DMS114 treated with DMSO at 0.1 percent for 48 hours (cell line): ENCODE data around the gene TTF2.
A peak's percentile ranks its signal among the peaks of the same experiment; 100 is the strongest.
"Not testable (repeated sequence)": the region's sequence is repeated elsewhere in the genome, so short reads cannot be mapped to it uniquely, and the experiment has no call there.

Experiments used
- DNase-seq: peaks from one replicate; lab custom pipeline; 2025; ENCODE audit not compliant: unreplicated experiment; lab: John Stamatoyannopoulos, UW

The TTF2 gene

DNA sequence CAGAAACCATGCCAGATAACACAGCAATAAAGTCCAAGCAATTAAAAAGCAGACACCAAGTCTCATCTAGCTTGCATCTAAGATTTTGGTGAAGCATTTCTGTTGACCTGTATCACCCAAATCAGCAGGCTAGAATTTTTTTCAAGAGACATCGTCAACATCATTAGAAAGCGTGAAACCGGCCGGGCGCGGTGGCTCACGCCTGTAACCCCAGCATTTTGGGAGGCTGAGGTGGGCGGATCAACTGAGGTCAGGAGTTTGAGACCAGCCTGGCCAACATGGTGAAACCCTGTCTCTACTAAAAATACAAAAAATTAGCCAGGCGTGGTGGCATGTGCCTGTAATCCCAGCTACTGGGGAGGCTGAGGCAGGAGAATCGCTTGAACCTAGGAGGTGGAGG is 59.0 kb downstream of the TTF2 start:
- not testable (repeated sequence) for DNase-seq

DNA sequence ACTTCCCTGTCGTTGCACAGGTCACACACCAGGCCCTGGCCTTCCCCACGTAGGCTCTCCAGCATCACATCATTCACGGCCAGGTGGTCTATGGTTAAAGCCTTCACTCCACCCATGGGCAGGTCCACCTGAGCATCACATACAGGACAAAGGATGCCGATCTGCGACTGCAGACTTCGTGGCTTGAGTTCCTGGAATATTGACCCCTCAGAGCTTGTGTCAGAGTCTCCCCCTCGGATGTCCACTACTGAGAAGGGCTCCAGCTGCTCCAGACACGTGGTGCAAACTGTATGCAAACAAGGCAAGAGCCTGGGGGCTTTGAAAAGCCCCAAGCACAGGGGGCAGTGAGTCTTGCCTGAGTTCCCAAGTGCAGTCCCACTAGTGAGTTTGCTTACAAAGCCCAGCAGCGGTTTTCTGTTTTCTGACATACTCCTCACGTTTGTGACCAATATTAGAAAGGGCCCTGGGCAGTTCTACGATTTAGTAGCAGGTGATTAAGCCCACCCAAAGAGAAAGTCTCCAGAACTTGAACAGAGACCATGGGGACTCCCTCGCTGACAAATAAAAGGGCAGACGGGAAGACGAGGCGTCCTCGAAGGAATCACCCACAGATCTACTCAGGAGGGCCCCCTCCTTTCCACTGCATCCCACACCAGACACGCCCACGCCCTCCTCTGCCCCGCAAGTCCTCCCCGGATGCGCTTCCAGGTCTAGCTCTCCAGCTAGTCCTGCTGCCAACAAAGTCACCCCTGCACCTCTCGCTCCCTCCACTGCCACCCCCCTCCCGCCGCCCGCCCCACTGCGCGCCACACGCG is 60.9 kb downstream of the TTF2 start:
- no peak for DNase-seq

DNA sequence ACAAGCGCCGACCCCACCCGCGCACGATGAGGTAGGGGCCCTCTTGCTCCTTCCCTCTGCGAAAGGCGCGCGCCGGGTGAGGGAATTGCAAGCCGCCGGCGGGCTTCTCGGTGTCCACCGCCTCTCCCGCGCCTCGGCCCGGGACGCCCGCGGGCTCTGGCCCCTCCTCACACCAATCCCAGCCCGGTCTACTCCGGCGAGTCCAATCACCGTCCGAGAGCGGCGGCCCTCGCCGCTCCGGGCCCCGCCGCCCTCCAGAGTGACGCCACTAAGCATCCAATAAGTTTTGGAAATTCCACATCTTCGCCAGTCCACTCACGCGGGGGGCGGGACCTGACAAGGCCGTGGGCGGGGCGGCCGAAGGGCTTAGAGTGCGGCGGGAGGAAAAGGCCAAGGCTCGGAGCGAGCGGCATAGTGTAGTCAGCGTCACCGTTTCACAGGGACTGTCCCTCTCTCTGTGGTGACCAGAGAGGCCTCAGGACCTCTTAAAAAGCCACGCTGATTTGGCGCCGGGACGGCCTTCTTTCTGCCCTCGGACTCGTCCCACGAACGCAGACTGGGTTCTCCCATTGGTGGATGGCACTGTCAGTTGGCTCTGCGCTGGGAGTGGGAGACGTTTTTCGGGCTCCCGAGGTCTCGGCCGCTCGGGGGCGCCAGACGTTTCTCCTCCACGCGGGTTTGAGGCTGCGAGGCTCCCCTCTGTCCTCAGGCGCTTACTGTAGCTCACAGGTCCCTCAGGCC is 61.6 kb downstream of the TTF2 start, which contains the start of gene TRIM45:
TSS of gene TRIM45 (minus strand) at position 161 of the 741 bp plus-strand sequence. CDS start 548 bp downstream, outside the sequence.
- DNase-seq: peak; percentile 95

GRCh38 chr1:117122330-117123025 is 62.4 kb downstream of the TTF2 start:
- DNase-seq: peak; percentile 48

DNA sequence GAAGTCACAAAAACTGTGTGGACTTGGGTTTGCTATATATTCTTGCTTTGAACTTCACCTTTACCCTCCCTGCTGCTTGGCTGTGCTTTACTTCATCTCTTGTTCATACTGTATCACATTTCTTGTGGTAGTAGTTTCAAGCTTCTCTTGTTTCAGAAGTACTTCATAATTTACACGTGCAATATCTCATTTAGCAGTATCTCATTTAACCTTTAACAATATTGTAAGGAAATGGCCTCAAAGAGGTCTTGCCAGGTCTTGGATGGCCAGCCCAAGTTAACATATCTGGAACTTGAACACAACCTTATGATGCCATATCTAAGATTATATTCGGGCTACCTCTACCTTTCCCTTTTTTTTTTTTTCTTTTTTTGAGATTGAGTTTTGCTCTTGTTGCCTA is 63.1 kb downstream of the TTF2 start:
- no peak for DNase-seq

GRCh38 chr1:117124661-117125060 is 64.5 kb downstream of the TTF2 start:
- no peak for DNase-seq

GRCh38 chr1:117127795-117128194 is 67.7 kb downstream of the TTF2 start:
- DNase-seq: no peak

DNA sequence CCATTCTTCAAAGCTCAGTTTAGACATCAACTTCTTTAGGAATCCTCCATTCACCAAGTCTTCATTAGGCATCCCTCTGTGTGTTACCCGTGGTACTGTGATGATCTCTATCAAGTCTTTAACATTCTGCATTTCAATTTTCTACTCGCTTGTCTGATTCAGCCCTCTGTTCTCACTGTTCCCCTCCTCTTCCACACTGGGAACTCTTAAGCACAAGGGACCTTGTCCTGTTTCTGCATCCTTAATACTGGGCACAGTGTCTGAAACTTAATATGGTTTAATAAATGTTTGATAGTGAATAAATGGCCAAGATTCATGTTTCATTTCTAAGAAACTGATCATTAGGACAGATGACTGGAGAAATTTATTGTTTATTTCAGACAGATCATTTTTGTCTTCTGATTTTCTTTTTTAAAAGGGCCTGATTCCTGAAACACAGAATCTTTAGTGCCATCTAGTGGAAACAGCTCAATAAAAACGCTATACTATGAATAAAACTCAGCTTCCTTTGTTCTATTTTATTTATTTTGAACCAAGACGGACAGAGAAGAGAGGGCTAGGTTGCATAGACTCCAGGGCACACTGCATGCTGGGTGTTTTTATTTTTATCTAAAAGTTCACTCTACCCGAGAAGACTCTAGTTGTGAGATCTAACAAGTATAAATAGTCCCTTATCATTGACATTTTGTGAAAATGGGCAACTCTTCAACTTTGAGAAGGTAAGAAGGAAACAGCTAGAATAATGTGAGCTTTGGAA is 68.4 kb downstream of the TTF2 start:
- peak; percentile 34 for DNase-seq

DNA sequence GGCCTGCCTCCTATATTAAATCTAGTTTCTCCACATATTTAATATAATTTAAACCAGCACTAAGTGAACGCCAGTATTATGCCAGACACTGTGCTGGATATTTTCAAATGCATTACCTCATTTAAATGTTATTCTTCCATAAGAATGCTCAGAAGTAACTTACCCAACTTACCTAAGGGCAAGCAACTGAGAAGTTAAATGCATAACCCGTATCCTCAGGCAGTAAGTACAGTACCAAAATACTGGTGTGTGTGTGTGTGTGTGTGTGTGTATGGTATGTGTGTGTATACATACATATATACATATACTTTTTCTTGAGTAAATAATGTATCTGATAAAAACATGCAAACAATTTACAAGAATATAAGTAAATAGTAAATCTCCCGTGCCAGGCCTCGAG is 70.4 kb downstream of the TTF2 start:
- DNase-seq: no peak

GRCh38 chr1:117135329-117135728 is 75.2 kb downstream of the TTF2 start:
- DNase-seq: no peak

DNA sequence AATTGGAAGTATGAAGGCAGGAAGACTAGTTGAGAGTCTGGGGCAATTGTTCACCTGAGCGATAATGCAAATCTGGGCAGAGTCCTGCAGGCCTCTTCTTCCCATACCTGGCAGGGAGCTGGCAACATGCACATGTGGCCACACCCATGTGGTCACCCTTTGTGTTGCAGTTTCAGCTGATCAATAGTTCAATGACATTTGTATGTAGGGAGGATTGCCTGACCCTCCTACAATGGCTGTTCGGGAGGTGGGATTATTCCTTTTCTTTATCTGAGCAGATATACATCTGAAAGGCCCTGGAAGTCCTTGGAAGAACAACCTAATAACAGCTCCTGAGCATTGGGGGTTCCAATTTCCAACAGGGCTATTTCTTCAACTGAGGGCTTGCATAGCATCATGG is 76.6 kb downstream of the TTF2 start:
- no peak for DNase-seq

GRCh38 chr1:117137281-117137855 is 77.2 kb downstream of the TTF2 start:
- no peak for DNase-seq

GRCh38 chr1:117138106-117138505 is 78.0 kb downstream of the TTF2 start:
- DNase-seq: no peak

- DNase-seq: no peak
Measured at GRCh38 chr1:117138561-117138960, 78.4 kb downstream of the TTF2 start.

DNA sequence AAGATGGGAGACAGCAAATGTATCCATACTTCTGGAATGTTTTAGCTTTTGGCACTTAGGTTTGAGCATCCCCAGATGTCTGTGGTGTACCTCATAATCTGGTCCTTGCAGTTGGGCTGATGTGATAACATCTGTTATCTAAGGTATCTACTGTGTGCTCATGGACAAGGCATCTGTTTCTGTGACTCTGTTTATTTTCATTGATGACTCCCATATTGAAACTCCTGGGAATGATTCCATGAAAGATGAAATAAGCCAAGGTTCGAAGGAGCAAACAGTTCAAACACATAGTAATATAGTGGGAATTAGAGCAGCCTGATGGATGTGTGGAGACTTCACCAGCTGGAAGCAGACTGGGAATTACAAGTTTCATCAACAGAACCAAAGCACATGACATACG is 82.1 kb downstream of the TTF2 start:
- no peak for DNase-seq

DNA sequence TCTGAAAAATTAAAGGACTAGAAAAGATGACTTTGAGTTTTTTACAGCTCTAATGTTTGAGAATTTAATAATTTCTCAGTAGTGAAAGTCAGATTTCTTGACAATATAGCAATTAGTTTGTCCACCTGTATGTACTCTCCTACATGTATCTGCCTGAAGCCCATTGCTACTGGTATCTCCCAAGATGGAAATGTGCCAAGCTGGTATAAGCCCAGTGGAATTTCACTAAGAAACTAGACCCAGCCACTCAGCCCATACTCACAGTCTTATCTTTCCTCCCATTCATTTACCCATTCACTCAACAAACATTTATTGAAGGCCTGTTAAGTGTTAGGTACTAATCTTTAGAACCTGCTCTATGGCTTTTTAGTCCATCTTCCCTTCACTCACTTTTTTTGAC is 83.0 kb downstream of the TTF2 start:
- DNase-seq: no peak

DNA sequence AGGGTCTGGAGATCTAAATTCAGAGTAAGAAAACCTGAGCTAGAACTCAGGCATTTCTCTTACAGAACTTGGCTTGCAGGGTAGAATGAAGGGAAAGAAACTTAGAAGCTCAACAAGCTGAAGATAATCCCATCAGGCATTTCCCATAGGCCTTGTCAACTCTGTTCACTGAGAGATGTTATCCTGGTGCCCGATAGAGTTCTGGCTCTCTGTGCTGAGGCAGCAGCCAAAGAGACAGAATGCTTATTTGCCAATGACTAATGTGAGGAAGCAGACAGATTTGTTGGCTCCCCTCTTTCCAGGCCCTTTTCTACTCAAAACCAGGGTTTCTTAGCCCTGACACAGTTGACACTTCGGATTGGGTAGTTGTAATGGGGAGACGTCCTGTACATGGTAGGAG is 83.7 kb downstream of the TTF2 start:
- DNase-seq: no peak

DNA sequence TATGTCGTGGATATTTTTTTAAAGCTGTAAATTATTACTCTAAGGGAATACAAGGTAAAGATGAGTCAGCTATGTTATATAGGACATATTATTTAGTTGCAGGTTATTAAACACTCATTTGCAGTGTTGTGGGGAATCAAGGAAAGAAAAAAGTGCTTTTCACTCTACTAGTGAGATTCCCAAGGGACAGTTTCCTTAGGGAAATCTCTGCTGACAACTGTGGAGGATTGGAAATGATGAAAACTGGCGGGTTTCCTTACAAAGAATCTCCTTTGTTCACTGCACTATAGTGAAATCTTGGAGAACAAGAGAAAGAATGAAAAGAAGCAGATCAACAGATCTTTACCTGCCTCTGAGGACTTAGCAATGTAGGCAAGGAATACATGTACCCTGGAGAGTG is 85.9 kb downstream of the TTF2 start:
- DNase-seq: no peak

DNA sequence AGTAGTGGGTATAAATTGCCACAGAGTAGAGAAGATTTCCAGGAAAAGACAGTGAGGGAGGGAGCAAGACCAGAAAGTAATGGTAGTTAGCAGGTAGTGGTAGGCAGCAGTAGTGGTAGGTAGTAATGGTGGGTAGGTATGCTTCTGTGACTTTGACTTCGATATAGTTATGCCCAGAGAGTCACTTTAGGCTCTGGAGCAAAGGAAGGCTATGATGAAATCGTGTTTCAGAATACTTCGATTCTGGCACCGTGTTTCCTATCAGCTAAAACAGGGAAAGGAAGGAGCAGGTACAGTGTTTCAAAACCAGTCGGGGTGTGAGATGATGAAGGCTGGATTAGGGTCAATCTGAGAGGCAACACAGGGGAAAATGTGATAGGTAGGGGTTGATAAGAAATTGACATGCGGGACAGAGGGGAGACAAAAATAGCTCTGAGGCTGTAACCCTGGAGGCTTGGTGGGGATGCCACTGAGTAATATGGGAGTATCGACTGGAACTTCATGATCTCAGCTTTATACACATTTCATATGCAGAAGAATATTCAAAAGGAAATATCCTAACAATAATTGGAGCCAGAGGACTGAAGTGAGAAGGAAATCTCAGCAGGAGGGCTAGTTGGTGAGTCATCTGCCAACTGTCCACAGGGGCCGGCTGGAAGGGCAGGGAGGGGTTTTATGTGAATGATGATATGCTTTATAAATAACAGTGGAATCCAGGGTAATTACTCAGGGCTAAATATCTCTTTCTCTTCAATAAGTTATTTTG is 86.6 kb downstream of the TTF2 start:
- DNase-seq: no peak

GRCh38 chr1:117147341-117147831 is 87.3 kb downstream of the TTF2 start:
- DNase-seq: no peak
